Mucosa of descending colon (tissue), 3 donors: ENCODE measurements around the gene UNKL. TPM values are rescaled to one million over a fixed set of nuclear protein-coding genes. Genes with fewer than 3 reads are reported as not detected.
A peak's percentile ranks its signal among the peaks of the same experiment; 100 is the strongest.

Experiments
- ATAC-seq: fragments of 200-7000 bp; cut with Tn5 transposase; one replicate; pipeline ENCODE4 v1.9.1; 2020; ENCODE audit warnings: mild to moderate bottlenecking, moderate library complexity
- DNase-seq, 3 donors: peaks; one replicate each; pipeline ENCODE4 v3.0.0-alpha.2; 2020
- H3K36me3 ChIP-seq: fragments of 200-600 bp; one replicate; pipeline ENCODE4 v1.8.0; 2021; ENCODE audit warnings: low read depth, mild to moderate bottlenecking
- H3K4me1 ChIP-seq: fragments of 200-600 bp; one replicate; pipeline ENCODE4 v1.8.0; 2021; ENCODE audit warnings: low read depth, mild to moderate bottlenecking
- H3K4me3 ChIP-seq: fragments of 200-600 bp; one replicate; pipeline ENCODE4 v1.8.0; 2021; ENCODE audit warnings: mild to moderate bottlenecking
- H3K9me3 ChIP-seq: fragments of 200-600 bp; one replicate; pipeline ENCODE4 v1.8.0; 2021; ENCODE audit warnings: mild to moderate bottlenecking
- CTCF ChIP-seq: fragments of 200-600 bp; IDR thresholded peaks from one replicate; pipeline ENCODE4 v1.8.0; 2022; ENCODE audit warnings: antibody characterized with exemption, mild to moderate bottlenecking
- intact Hi-C, 2 donors: fragments of 100-400 bp; cut with DNase I in 1 of 2; cut with micrococcal nuclease in 1 of 2; formaldehyde crosslinking; loops; one replicate each; pipeline versions ENCODE4 v1.11.0 to v1.11.1; 2022; cut with DNase I, micrococcal nuclease
- total RNA-seq, 3 donors: library from RNA; stranded (reverse); fragmentation: NEBNext Ultra II Directional in 2 of 3; extraction: Animal tissue kit (Norgen Biotek cat#: 25700) in 2 of 3; gene quantifications; one replicate each; pipeline versions ENCODE4 v1.2.1 to v1.2.4, GENCODE V29; 2021 to 2023
- donor health status: DM: no; HTN: no; CAD: no; lungs with moderate emphysema.
- donor health status: DM: no; HTN: no; CAD: no.
- donor health status: DM: no; HTN: yes; CAD: no.

UNKL gene
- total RNA-seq, 3 donors from 2014 or later = 16.2 to 36.5 (median 28.2) TPM

GRCh38 chr16:1430759-1431496 lies 16.4 kb upstream of the UNKL start, which contains the start of gene PERCC1:
Gene PERCC1, plus strand, starts transcription at chr16:1431078. Its CDS starts 1,516 bp downstream, at chr16:1432594.
- H3K36me3 ChIP-seq = no peaks in the 10 kb centered on the region
- no peak for DNase-seq
- H3K4me1 ChIP-seq = no peaks in the 10 kb centered on the region
- H3K9me3 ChIP-seq = no peaks in the 10 kb centered on the region
- peak; percentile 43 for ATAC-seq
- TF ChIP-seq CTCF = no peak
- no peak within 1 kb of the TSS for H3K4me3 ChIP-seq
- intact Hi-C loops = no loop called here

- H3K36me3 ChIP-seq = no peaks in the 10 kb centered on the region
- ATAC-seq = no peak
- intact Hi-C loops = no loop called here
- DNase-seq = no peak
- H3K4me1 ChIP-seq = no peaks in the 10 kb centered on the region
- TF ChIP-seq CTCF = no peak
- H3K9me3 ChIP-seq = no peaks in the 10 kb centered on the region
- no peak overlapping the region for H3K4me3 ChIP-seq
These were observed 15.8 kb upstream of the UNKL start for GRCh38 chr16:1430214-1430758.

GRCh38 chr16:1429631-1430030 lies 15.1 kb upstream of the UNKL start:
- Histone ChIP-seq H3K36me3 (no peaks in the 10 kb centered on the region), H3K4me3 (no peak overlapping the region), H3K4me1 (no peaks in the 10 kb centered on the region), H3K9me3 (no peaks in the 10 kb centered on the region)
- TF ChIP-seq CTCF = no peak
- DNase-seq (no peak), ATAC-seq (no peak)
- intact Hi-C loops = no loop called here

- no peak for ATAC-seq
These were observed 14.5 kb upstream of the UNKL start for GRCh38 chr16:1429012-1429411.

GRCh38 chr16:1428511-1428910 lies 14.0 kb upstream of the UNKL start:
- intact Hi-C loops = no loop called here
- no peak overlapping the region for H3K4me3 ChIP-seq
- TF ChIP-seq CTCF = no peak
- H3K4me1 ChIP-seq = no peaks in the 10 kb centered on the region
- DNase-seq = peak in 2 of 3 donors; percentile 32 to 48
- peak; percentile 57 for ATAC-seq
- H3K9me3 ChIP-seq = no peaks in the 10 kb centered on the region
- H3K36me3 ChIP-seq = no peaks in the 10 kb centered on the region

More at GRCh38 chr16:1429012-1429411, 14.5 kb upstream of the UNKL start:
- no peaks in the 10 kb centered on the region for H3K9me3 ChIP-seq
- no peak overlapping the region for H3K4me3 ChIP-seq
- H3K36me3 ChIP-seq = no peaks in the 10 kb centered on the region
- H3K4me1 ChIP-seq = no peaks in the 10 kb centered on the region
- no peak for DNase-seq
- intact Hi-C loops = no loop called here
- TF ChIP-seq CTCF = no peak
